Measurements from ENCODE around the gene HLA-C. TPM values are rescaled to one million over a fixed set of nuclear protein-coding genes. Genes with fewer than 3 reads are reported as not detected.
"Not testable (repeated sequence)": the region's sequence is repeated elsewhere in the genome, so short reads cannot be mapped to it uniquely, and the experiment has no call there.

HLA-C gene
- polyA plus RNA-seq, 4 donors = 63.5 to 225 (median 116) TPM

GRCh38 chr6:31270788-31271640 lies 878 bp downstream of the HLA-C start:
- no peak for DNase-seq (ENCODE audit: low read depth in 4 of 4, low spot score in 2 of 4)

- DNase-seq (ENCODE audit: low read depth in 4 of 4, low spot score in 2 of 4) = no peak
Measured at GRCh38 chr6:31268836-31269235, 3.1 kb downstream of the HLA-C start.

- DNase-seq (ENCODE audit: low read depth in 4 of 4, low spot score in 2 of 4) = no peak
Measured at GRCh38 chr6:31268369-31268765, 3.5 kb downstream of the HLA-C start.

GRCh38 chr6:31267651-31268368 lies 4.1 kb downstream of the HLA-C start:
- DNase-seq (ENCODE audit: low read depth in 4 of 4, low spot score in 2 of 4) = no peak

- no peak for DNase-seq (ENCODE audit: low read depth in 4 of 4, low spot score in 2 of 4)
Measured at GRCh38 chr6:31266567-31267360, 5.1 kb downstream of the HLA-C start.

GRCh38 chr6:31265926-31266325 lies 6.0 kb downstream of the HLA-C start:
- DNase-seq (ENCODE audit: low read depth in 4 of 4, low spot score in 2 of 4) = no peak

GRCh38 chr6:31263346-31263933 lies 8.5 kb downstream of the HLA-C start:
- DNase-seq (ENCODE audit: low read depth in 4 of 4, low spot score in 2 of 4) = not testable (repeated sequence)

- DNase-seq (ENCODE audit: low read depth in 4 of 4, low spot score in 2 of 4) = not testable (repeated sequence)
Measured at GRCh38 chr6:31259995-31260394, 11.9 kb downstream of the HLA-C start.

GRCh38 chr6:31252625-31253024 lies 19.3 kb downstream of the HLA-C start:
- DNase-seq (ENCODE audit: low read depth in 4 of 4, low spot score in 2 of 4) = no peak

- DNase-seq (ENCODE audit: low read depth in 4 of 4, low spot score in 2 of 4) = no peak
Measured at GRCh38 chr6:31251261-31251660, 20.6 kb downstream of the HLA-C start.

GRCh38 chr6:31249184-31249583 lies 22.7 kb downstream of the HLA-C start:
- no peak for DNase-seq (ENCODE audit: low read depth in 4 of 4, low spot score in 2 of 4)

- DNase-seq (ENCODE audit: low read depth in 4 of 4, low spot score in 2 of 4) = no peak
Measured at GRCh38 chr6:31247813-31248212, 24.1 kb downstream of the HLA-C start.

GRCh38 chr6:31246051-31246521 lies 25.8 kb downstream of the HLA-C start:
- DNase-seq (ENCODE audit: low read depth in 4 of 4, low spot score in 2 of 4) = peak; percentile 18 to 60 (median 38)

- DNase-seq (ENCODE audit: low read depth in 4 of 4, low spot score in 2 of 4) = no peak
Measured at GRCh38 chr6:31243508-31243907, 28.4 kb downstream of the HLA-C start.

GRCh38 chr6:31239854-31240253 lies 32.0 kb downstream of the HLA-C start:
- DNase-seq (ENCODE audit: low read depth in 4 of 4, low spot score in 2 of 4) = no peak

- not testable (repeated sequence) for DNase-seq (ENCODE audit: low read depth in 4 of 4, low spot score in 2 of 4)
Measured at GRCh38 chr6:31234101-31234500, 37.8 kb downstream of the HLA-C start.

- DNase-seq (ENCODE audit: low read depth in 4 of 4, low spot score in 2 of 4) = no peak
Measured at GRCh38 chr6:31228476-31228875, 43.4 kb downstream of the HLA-C start.

GRCh38 chr6:31227143-31227542 lies 44.7 kb downstream of the HLA-C start:
- DNase-seq (ENCODE audit: low read depth in 4 of 4, low spot score in 2 of 4) = no peak

GRCh38 chr6:31225735-31226134 lies 46.2 kb downstream of the HLA-C start:
- no peak for DNase-seq (ENCODE audit: low read depth in 4 of 4, low spot score in 2 of 4)

GRCh38 chr6:31222496-31222895 lies 49.4 kb downstream of the HLA-C start:
- DNase-seq (ENCODE audit: low read depth in 4 of 4, low spot score in 2 of 4) = no peak
